Stimulated activated CD8-positive, alpha-beta memory T cell treated with anti-CD3 and anti-CD28 coated beads, Interleukin-4, amount 100 ng/mL, for 1 hour (primary cell): ENCODE results near the gene PF4V1.

Source experiments
- DNase-seq, 2 donors: peaks; one replicate each; pipeline ENCODE4 v3.0.0-alpha.2; 2020; ENCODE audit warnings: low read depth in 2 of 2, low spot score in 1 of 2

Gene PF4V1

DNA sequence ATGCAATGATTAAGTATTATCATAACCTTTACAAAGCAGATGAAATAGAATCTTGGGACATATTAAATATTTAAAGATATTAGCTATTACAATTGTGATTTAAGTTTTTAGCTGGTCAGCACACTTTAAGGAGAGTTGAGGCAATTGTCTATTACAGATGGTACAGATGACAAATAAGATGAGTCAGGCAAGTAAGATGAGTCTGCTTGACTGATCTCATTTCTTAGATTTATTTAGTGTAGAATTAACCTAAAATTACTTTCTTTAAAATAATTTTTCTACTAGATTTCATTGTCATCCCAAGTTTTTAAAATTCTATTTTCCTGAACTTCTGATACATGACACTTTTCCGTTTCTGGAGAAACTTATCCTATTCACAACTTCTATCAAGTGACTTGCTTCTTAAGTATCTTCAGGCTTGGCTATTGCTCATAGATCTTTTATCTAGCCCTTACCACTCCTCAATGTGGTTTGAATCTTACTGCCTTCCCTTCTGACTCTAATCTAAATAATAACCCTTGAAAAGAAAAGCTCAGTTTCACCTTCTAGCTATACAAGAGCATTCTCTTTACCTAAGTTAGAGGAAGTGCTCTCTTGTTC, 49.0 kb downstream of the PF4V1 start:
- no peak for DNase-seq

DNA sequence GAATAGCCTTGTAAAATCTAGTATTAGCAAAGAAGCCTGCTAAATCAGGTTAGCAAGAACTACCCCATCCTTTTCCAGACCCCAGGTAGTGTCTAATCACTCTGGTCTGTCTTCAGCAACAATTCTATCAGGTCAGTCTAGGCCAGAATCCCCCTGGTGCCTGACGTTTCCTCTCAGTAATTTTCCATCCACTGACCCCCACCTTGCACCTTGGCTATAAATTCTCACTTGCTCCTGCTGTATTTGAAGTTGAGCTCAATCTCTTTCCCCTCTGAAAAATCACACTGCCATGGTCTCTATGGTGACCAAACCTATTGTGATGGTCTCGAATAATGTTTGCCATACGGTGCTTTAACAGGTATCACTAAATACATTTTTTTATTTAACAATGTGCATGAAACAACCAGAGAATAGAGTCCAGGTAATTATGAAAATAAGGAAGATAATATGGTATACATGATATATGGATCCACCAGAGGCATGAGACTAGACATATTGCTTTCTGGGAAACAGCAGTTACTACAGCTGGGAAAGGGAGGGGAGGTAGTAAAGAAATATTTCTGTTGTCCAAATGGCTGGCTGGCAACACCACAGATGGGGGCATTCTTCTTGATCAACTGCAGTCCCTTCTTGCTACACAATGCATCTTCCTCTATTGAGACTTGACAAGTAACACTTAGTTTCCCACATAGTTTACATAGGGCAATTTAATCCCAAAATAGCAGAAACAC, 49.9 kb downstream of the PF4V1 start:
- DNase-seq, result no peak
